GM18951 (cell line): ENCODE data around the gene OMA1.

Experiments
- POLR2A ChIP-seq: IDR thresholded peaks from 4 replicates; pipeline ENCODE4 v1.6.1; 2011; ENCODE audit warnings: mild to moderate bottlenecking; ENCODE audit not compliant: insufficient read length, insufficient read depth; ENCODE audit errors: extremely low read depth
- in situ Hi-C: fragments of 300-500 bp; cut with MboI; formaldehyde crosslinking; loops from one replicate; pipeline ENCODE4 v1.12.0; 2022; ENCODE audit warnings: low sequenced_read_pairs, mixed read lengths, inconsistent platforms; ENCODE audit not compliant: unreplicated experiment

The OMA1 gene

GRCh38 chr1:58431901-58432620 lies 114.5 kb downstream of the OMA1 start:
- in situ Hi-C loops = no loop called here
- TF ChIP-seq POLR2A = no peak
